GM10266 (cell line): Measurements from ENCODE around the gene MXI1.

Experiments
- DNase-seq: peaks from one replicate; pipeline ENCODE4 v3.0.0; 2012; ENCODE audit errors: extremely low spot score
- TF ChIP-seq, protein P1 (sequence below): IDR thresholded peaks from 2 replicates; pipeline ENCODE4 v1.5.1; 2012; ENCODE audit warnings: mild to moderate bottlenecking, low read depth; ENCODE audit not compliant: control insufficient read depth, insufficient read depth; ENCODE audit errors: missing control alignments

The MXI1 gene

DNA sequence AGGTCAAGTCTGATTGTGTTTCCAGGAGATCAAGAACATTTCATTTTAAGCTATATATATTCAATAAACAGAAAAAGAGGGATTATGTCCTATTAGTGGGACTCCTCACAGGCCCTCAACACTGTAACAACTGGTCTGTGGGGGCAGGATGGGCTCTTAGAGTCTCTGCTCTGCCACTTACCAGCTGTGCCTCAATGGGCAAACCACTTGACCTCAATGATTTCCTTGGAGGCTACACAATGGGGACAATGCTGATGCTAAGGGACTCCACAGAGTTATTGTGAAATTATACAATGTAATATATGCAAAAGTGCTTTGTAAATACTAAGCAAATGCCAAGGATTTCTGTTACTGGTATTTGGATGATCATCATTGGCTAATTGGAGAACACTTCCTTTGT lies 33.2 kb upstream of the MXI1 start:
- TF ChIP-seq, protein P1, sequence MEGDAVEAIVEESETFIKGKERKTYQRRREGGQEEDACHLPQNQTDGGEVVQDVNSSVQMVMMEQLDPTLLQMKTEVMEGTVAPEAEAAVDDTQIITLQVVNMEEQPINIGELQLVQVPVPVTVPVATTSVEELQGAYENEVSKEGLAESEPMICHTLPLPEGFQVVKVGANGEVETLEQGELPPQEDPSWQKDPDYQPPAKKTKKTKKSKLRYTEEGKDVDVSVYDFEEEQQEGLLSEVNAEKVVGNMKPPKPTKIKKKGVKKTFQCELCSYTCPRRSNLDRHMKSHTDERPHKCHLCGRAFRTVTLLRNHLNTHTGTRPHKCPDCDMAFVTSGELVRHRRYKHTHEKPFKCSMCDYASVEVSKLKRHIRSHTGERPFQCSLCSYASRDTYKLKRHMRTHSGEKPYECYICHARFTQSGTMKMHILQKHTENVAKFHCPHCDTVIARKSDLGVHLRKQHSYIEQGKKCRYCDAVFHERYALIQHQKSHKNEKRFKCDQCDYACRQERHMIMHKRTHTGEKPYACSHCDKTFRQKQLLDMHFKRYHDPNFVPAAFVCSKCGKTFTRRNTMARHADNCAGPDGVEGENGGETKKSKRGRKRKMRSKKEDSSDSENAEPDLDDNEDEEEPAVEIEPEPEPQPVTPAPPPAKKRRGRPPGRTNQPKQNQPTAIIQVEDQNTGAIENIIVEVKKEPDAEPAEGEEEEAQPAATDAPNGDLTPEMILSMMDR: no peak
- no peak for DNase-seq

DNA sequence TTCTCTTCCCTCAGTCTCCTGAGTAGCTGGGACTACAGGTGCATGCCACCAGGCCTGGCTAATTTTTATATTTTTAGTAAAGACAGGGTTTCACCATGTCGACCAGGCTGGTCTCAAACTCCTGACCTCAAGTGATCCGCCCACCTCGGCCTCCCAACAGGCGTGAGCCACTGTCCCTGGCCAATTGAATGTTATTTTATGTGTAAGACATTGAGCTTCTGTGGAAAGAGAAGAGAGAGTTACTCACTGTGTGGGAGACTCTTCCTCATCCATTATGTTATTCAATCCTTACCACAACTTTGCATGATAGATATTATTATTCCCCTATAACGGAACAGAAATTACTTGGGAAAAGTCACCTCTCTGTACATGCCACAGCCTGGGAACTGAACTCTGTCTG lies 32.6 kb upstream of the MXI1 start:
- TF ChIP-seq, protein P1: no peak
- DNase-seq: no peak

DNA sequence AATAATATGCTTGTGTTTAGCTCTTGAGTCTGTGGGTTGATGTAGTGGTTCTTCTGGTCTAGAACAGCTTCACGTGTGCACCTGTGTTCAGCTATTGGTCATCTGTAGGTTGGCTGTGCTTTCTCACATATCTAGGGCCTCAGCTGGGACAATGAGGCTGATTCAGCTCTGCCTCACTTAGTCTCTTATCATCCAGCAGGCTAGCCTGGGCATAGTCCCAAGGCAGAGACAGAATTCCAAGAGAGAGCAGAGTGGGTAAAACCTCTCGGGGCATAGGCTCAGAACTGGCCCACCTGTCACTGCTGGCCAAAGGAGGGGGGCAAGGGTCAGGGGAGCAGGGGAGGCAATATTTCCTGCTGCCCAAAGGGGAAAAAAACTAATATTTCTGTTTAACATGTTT lies 32.0 kb upstream of the MXI1 start:
- TF ChIP-seq, protein P1: no peak
- no peak for DNase-seq

DNA sequence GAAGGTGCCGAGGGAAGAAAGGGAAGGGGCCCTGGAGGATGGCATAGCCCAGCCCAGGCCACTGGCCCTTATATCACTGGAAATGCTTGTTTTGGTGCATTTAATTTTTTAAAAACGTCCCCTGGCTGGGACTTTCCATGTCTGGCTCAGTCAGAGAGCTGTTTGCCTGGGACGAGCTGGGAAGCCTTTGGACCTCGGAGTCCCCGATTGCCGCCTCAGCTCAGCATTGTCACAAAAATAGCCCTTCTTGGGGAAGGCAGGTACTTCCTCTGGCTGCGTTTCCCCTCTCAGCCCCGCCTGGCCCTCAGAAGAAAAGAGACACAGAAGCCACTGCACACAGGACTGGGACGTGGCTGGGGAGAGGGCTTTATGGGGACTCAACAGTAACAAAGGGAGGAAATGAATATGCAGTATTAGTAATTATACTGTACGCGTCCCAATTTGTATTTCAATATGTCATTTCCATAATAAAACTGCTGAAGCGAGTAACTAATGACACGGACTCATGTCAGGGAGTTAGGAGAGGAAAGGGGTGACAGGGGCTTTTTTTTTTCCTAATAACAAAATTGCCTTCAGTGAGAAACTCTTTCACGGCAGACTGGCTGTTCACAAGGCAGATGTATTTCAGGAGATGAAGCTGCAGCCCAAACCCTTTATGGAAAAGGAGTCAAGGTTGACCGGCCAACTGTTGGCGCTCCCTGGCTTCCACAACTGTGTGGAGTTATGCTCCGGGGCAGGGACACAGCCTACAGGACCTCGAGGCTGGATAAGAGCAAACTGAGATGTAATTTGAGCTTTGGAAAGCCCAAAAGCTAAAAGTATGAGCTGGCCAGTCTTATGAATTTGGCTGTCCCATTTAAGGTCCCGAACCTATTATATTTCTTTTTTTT lies 31.0 kb upstream of the MXI1 start:
- DNase-seq: no peak
- TF ChIP-seq, protein P1: no peak

DNA sequence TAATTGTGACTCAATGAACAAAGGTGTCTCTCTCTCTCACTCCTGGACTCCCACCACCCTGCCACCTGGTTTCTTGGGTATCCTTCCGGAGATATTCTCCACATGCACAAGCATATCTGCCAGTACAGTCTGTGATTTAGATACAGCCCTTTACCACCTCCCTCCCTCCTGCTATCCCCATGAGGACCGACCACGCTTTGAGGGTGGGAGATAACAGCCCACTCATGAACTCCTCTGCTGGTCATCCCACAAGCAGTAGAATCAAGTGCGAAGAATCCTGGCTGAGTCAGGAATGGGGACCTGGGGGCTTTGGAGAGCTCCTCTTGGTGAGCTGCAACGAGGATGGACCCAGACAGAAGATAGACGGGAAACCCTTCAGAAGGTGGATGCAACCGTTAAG lies 28.2 kb upstream of the MXI1 start:
- TF ChIP-seq, protein P1: no peak
- DNase-seq: no peak

DNA sequence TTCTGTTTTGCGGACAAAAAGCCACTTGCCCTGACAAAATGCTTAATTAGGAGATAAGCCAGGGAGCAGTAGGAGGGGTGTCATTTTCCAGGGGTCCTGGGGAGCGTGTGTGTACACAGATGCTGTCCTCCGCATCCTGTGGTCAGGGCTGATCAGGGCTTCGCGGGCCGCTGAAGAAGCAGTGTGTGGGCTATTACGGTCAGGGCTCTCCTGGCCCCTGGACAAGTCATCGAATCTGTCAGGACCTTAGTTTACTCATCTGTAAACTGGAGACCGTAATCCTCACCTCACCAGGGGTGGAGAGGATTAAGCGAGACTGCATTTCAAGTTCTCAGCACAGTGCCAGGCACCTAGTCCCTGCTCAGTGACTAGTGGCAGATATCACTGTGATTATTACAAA lies 26.0 kb upstream of the MXI1 start:
- TF ChIP-seq, protein P1: no peak

DNA sequence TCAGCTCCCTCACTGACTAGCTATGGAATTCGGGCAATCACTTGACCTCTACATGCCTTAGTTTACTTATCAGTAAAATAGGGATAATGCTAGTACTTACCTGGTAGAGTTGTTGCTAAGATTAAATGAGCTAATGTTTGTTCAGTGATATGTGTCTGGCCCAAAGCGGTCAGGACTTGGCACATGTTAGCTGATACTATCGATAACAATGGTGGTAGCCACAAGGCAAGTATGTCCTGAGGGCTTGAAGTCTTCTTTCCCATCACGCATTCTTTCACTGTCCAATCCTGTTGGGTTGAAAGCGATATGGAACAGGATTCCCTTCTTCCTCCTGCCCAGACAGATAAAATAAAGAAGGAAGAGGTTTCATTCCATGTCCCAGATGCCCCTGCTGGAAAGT lies 25.5 kb upstream of the MXI1 start:
- TF ChIP-seq, protein P1: no peak
- no peak for DNase-seq

More for the DNA sequence above, 26.0 kb upstream of the MXI1 start:
- DNase-seq: no peak
